Measurements from ENCODE around the gene TMEM141. TPM values are rescaled to one million over a fixed set of nuclear protein-coding genes. Genes with fewer than 3 reads are reported as not detected.
A peak's percentile ranks its signal among the peaks of the same experiment; 100 is the strongest.

TMEM141 gene
- total and polyA plus RNA-seq, 2 donors from 2014 or later = 96.5 to 403 TPM

GRCh38 chr9:136789523-136789937 is 1.6 kb upstream of the TMEM141 start:
- TF ChIP-seq, protein P1, sequence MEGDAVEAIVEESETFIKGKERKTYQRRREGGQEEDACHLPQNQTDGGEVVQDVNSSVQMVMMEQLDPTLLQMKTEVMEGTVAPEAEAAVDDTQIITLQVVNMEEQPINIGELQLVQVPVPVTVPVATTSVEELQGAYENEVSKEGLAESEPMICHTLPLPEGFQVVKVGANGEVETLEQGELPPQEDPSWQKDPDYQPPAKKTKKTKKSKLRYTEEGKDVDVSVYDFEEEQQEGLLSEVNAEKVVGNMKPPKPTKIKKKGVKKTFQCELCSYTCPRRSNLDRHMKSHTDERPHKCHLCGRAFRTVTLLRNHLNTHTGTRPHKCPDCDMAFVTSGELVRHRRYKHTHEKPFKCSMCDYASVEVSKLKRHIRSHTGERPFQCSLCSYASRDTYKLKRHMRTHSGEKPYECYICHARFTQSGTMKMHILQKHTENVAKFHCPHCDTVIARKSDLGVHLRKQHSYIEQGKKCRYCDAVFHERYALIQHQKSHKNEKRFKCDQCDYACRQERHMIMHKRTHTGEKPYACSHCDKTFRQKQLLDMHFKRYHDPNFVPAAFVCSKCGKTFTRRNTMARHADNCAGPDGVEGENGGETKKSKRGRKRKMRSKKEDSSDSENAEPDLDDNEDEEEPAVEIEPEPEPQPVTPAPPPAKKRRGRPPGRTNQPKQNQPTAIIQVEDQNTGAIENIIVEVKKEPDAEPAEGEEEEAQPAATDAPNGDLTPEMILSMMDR (IDR thresholded peaks at IDR 0.05; ENCODE audit: borderline replicate concordance, extremely low read depth, insufficient read depth) = no peak
- H3K4me3 ChIP-seq (ENCODE audit: low read length in 3 of 3) = no peak overlapping the region
- DNase-seq (no peak), FAIRE-seq (no peak)
- peaks cover 3 to 18% (median 6%) of the 10 kb centered on the region in 3 donors for H3K4me1 ChIP-seq (ENCODE audit: control insufficient read depth in 2 of 3, insufficient read depth in 2 of 3, low read depth in 1 of 3, low read length in 3 of 3)
- H3K27me3 ChIP-seq (ENCODE audit: control insufficient read depth, insufficient read depth, low read length) = no peaks in the 10 kb centered on the region
- no peaks in the 10 kb centered on the region for H3K9me3 ChIP-seq (ENCODE audit: control insufficient read depth in 2 of 3, insufficient read depth in 1 of 3, low read length in 3 of 3)
- no peak overlapping the region for H3K27ac ChIP-seq (ENCODE audit: low read depth in 2 of 2, low read length in 2 of 2)
- intact Hi-C loops (cut with DNase I) = loop anchor here (10.0 kb wide), 1 partner anchor 245 kb away; the partner anchor contains the start of gene FUT7
- no peak overlapping the region for H3K9ac ChIP-seq (ENCODE audit: low read length in 3 of 3)
- peaks cover 0 to 3% (median 3%) of the 10 kb centered on the region in 3 donors for H3K36me3 ChIP-seq (ENCODE audit: control insufficient read depth in 2 of 3, insufficient read depth in 3 of 3, low read length in 3 of 3)

- intact Hi-C loops (cut with DNase I) = loop anchor here (10.0 kb wide), 1 partner anchor 153 kb away; the partner anchor contains the start of genes C8G and FBXW5
- Histone ChIP-seq H3K27ac (ENCODE audit: low read depth in 2 of 2, low read length in 2 of 2) (peak overlapping the region; percentile 95 to 97), H3K9me3 (ENCODE audit: control insufficient read depth in 2 of 3, insufficient read depth in 1 of 3, low read length in 3 of 3) (no peaks in the 10 kb centered on the region), H3K4me1 (ENCODE audit: control insufficient read depth in 2 of 3, insufficient read depth in 2 of 3, low read depth in 1 of 3, low read length in 3 of 3) (peaks cover 3 to 18% (median 6%) of the 10 kb centered on the region in 3 donors), H3K36me3 (ENCODE audit: control insufficient read depth in 2 of 3, insufficient read depth in 3 of 3, low read length in 3 of 3) (peaks cover 0 to 3% (median 3%) of the 10 kb centered on the region in 3 donors), H3K4me3 (ENCODE audit: low read length in 3 of 3) (peak overlapping the region; percentile 81 to 90 (median 87)), H3K9ac (ENCODE audit: low read length in 3 of 3) (peak overlapping the region; percentile 65 to 97 (median 85)), H3K27me3 (ENCODE audit: control insufficient read depth, insufficient read depth, low read length) (no peaks in the 10 kb centered on the region)
- DNase-seq (peak; percentile 72 to 94 (median 74)), FAIRE-seq (no peak)
- TF ChIP-seq, protein P1 (IDR thresholded peaks at IDR 0.05; ENCODE audit: borderline replicate concordance, extremely low read depth, insufficient read depth) = peak; percentile 45
These were observed 552 bp downstream of the TMEM141 start for GRCh38 chr9:136791516-136792276.

GRCh38 chr9:136792321-136793085 is 1.4 kb downstream of the TMEM141 start:
- Histone ChIP-seq H3K9me3 (ENCODE audit: control insufficient read depth in 2 of 3, insufficient read depth in 1 of 3, low read length in 3 of 3) (no peaks in the 10 kb centered on the region), H3K4me3 (ENCODE audit: low read length in 3 of 3) (peak overlapping the region in 1 of 3 donors; percentile 87), H3K9ac (ENCODE audit: low read length in 3 of 3) (peak overlapping the region in 1 of 3 donors; percentile 85), H3K36me3 (ENCODE audit: control insufficient read depth in 2 of 3, insufficient read depth in 3 of 3, low read length in 3 of 3) (peaks cover 0 to 3% (median 3%) of the 10 kb centered on the region in 3 donors), H3K4me1 (ENCODE audit: control insufficient read depth in 2 of 3, insufficient read depth in 2 of 3, low read depth in 1 of 3, low read length in 3 of 3) (peaks cover 6 to 20% (median 6%) of the 10 kb centered on the region in 3 donors), H3K27ac (ENCODE audit: low read depth in 2 of 2, low read length in 2 of 2) (peak overlapping the region; percentile 95 to 97), H3K27me3 (ENCODE audit: control insufficient read depth, insufficient read depth, low read length) (no peaks in the 10 kb centered on the region)
- TF ChIP-seq, protein P1 (IDR thresholded peaks at IDR 0.05; ENCODE audit: borderline replicate concordance, extremely low read depth, insufficient read depth) = no peak
- DNase-seq = peak in 2 of 5 donors; percentile 72 to 81
- intact Hi-C loops (cut with DNase I) = loop anchor here (10.0 kb wide), 1 partner anchor 152 kb away; the partner anchor contains the start of genes C8G and FBXW5
- FAIRE-seq = no peak
